Mesendoderm (in vitro differentiated cells): ENCODE measurements around the gene SMYD3.

ENCODE experiments used
- DNase-seq: peaks from one replicate; pipeline ENCODE4 v3.0.0; 2013
- H2AK5ac ChIP-seq: 2 replicates; pipeline ENCODE4 v1.6.1; 2013; ENCODE audit warnings: low read length, inconsistent platforms
- H2BK120ac ChIP-seq: 2 replicates; pipeline ENCODE4 v1.6.1; 2013; ENCODE audit warnings: low read depth, mild to moderate bottlenecking, low read length, moderate library complexity, mixed read lengths
- H2BK15ac ChIP-seq: replicated peaks from 2 replicates; pipeline ENCODE4 v1.6.1; 2013; ENCODE audit warnings: low read depth, mild to moderate bottlenecking, moderate library complexity
- H2BK5ac ChIP-seq: 2 replicates; pipeline ENCODE4 v1.6.1; 2013; ENCODE audit warnings: low read length, inconsistent platforms
- H3K18ac ChIP-seq: 2 replicates; pipeline ENCODE4 v1.6.1; 2013; ENCODE audit warnings: mild to moderate bottlenecking, low read length, mixed read lengths
- H3K23ac ChIP-seq: one replicate; pipeline ENCODE4 v1.6.1; 2013; ENCODE audit warnings: low read length
- H3K27ac ChIP-seq: 2 replicates; pipeline ENCODE4 v1.5.1; 2013; ENCODE audit warnings: low read depth, mild to moderate bottlenecking, inconsistent platforms, low read length, moderate library complexity
- H3K27me3 ChIP-seq: 2 replicates; pipeline ENCODE4 v1.6.1; 2013; ENCODE audit warnings: low read length, control low read depth, mild to moderate bottlenecking, inconsistent platforms; ENCODE audit not compliant: insufficient read depth, poor library complexity
- H3K36me3 ChIP-seq: 2 replicates; pipeline ENCODE4 v1.6.1; 2013; ENCODE audit warnings: low read length, inconsistent platforms; ENCODE audit not compliant: control insufficient read depth, insufficient read depth
- H3K4ac ChIP-seq: one replicate; pipeline ENCODE4 v1.6.1; 2013; ENCODE audit warnings: low read depth, mild to moderate bottlenecking, low read length, moderate library complexity
- H3K4me1 ChIP-seq: 2 replicates; pipeline ENCODE4 v1.6.1; 2013; ENCODE audit warnings: low read depth, low read length, inconsistent platforms; ENCODE audit not compliant: control insufficient read depth
- H3K4me2 ChIP-seq: 2 replicates; pipeline ENCODE4 v1.6.1; 2013; ENCODE audit warnings: low read length
- H3K4me3 ChIP-seq: 2 replicates; pipeline ENCODE4 v1.5.1; 2013; ENCODE audit warnings: mild to moderate bottlenecking, low read length
- H3K56ac ChIP-seq: one replicate; pipeline ENCODE4 v1.6.1; 2013; ENCODE audit warnings: low read length
- H3K79me1 ChIP-seq: 2 replicates; pipeline ENCODE4 v1.6.1; 2013; ENCODE audit warnings: low read length, inconsistent platforms
- H3K79me2 ChIP-seq: 2 replicates; pipeline ENCODE4 v1.6.1; 2013; ENCODE audit warnings: mild to moderate bottlenecking, low read length; ENCODE audit not compliant: control insufficient read depth, insufficient read depth
- H3K9ac ChIP-seq: 2 replicates; pipeline ENCODE4 v1.6.1; 2013; ENCODE audit warnings: low read length, inconsistent platforms
- H4K5ac ChIP-seq: one replicate; pipeline ENCODE4 v1.6.1; 2013; ENCODE audit warnings: low read length
- H4K8ac ChIP-seq: one replicate; pipeline ENCODE4 v1.6.1; 2013; ENCODE audit warnings: low read depth, mild to moderate bottlenecking, control low read depth, low read length, moderate library complexity
- WGBS: extraction: QIAGEN DNeasy Blood & Tissue Kit; methylation state at CpG from one replicate; pipeline ENCODE4 v1.1.7; 2013; ENCODE audit warnings: low lambda C conversion rate, missing lambda C conversion rate; ENCODE audit not compliant: insufficient coverage; ENCODE audit errors: extremely low coverage; 5-methylcytosine and 5-hydroxymethylcytosine counted together

The SMYD3 gene

DNA sequence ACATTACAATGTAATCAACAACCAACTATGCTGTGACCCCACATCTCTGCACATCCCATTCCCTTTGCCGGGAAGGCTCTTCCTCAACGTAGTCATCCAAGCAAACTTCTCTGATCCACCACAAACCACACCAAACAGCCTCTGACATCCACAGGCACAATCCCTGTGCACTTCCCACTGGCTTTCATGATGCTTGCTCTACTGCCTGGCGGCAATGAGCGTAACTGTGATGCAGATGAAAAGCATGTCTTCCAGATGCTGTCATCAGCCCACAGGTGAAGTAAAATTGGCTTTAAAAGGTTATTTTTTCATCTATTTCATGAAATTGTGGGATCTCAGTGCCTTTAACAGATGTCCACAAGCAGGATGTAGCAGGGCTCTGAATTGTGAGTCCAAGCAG is 635.2 kb downstream of the SMYD3 start:
- no peak overlapping the region for H3K18ac ChIP-seq
- H3K36me3 ChIP-seq, result no peaks in the 10 kb centered on the region
- H4K8ac ChIP-seq, result no peak overlapping the region
- H3K4me2 ChIP-seq, result no peak overlapping the region
- H3K27me3 ChIP-seq, result no peaks in the 10 kb centered on the region
- H3K79me1 ChIP-seq, result no peaks in the 10 kb centered on the region
- no peak overlapping the region for H4K5ac ChIP-seq
- H3K79me2 ChIP-seq, result no peaks in the 10 kb centered on the region
- no peak overlapping the region for H3K4me3 ChIP-seq
- no peak for DNase-seq
- no peak overlapping the region for H2BK15ac ChIP-seq
- H3K23ac ChIP-seq, result no peak overlapping the region
- no peak overlapping the region for H3K9ac ChIP-seq
- H2AK5ac ChIP-seq, result no peak overlapping the region
- no CpG with 5 or more reads among the region's 4 CpGs for WGBS
- H2BK5ac ChIP-seq, result no peak overlapping the region
- H3K27ac ChIP-seq, result no peak overlapping the region
- H3K4me1 ChIP-seq, result peaks cover 4% of the 10 kb centered on the region
- H2BK120ac ChIP-seq, result no peak overlapping the region
- no peak overlapping the region for H3K4ac ChIP-seq
- no peak overlapping the region for H3K56ac ChIP-seq

DNA sequence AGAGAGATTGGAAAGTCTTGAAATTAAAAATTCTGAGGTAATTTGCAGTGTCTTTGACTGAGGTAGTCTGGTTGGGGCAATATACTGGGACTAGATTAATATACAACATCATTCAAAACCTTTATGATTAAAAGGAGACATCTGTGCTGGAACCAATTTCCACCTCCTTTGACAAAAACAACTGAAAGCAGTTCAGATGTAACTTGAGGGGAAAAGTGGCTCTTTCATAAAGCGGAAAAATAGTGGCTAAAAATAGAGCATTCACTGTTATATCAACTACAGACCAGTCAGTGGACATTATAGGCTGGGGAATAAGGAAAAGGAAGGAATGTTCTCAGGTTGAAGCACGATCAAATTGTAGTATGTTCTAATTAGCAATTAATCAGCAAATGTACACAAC is 635.9 kb downstream of the SMYD3 start:
- Histone ChIP-seq H3K56ac (no peak overlapping the region), H2BK5ac (no peak overlapping the region), H2AK5ac (no peak overlapping the region), H2BK120ac (no peak overlapping the region), H3K27me3 (no peaks in the 10 kb centered on the region), H3K79me1 (no peaks in the 10 kb centered on the region), H3K4me1 (peaks cover 4% of the 10 kb centered on the region), H3K27ac (no peak overlapping the region), H3K4me2 (no peak overlapping the region), H4K5ac (no peak overlapping the region), H2BK15ac (no peak overlapping the region), H3K79me2 (no peaks in the 10 kb centered on the region), H3K9ac (no peak overlapping the region), H3K23ac (no peak overlapping the region), H3K4me3 (no peak overlapping the region), H3K18ac (no peak overlapping the region), H4K8ac (no peak overlapping the region), H3K36me3 (no peaks in the 10 kb centered on the region), H3K4ac (no peak overlapping the region)
- no peak for DNase-seq
- WGBS, result no CpG with 5 or more reads among the region's 2 CpGs

DNA sequence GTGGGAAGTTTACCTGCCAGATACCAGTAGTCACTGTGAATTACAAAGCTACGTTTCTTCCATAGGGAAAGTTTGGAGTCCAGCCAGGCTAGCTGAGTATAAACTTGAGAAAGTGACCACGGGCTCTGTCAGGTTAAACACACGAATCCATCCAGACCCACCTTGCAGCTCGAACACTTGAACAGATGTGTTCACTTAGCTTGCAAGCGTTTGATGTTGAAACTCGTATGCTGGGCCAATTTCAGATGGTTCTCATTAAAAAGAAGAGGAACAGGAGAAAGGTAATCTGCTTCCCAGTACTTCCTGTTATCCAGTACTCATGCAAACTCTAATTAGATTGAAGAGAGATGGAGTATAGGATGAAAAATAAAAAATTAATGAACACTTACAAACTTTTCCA is 636.4 kb downstream of the SMYD3 start:
- Histone ChIP-seq H3K27ac (no peak overlapping the region), H3K79me1 (no peaks in the 10 kb centered on the region), H3K4me3 (no peak overlapping the region), H3K18ac (no peak overlapping the region), H3K79me2 (no peaks in the 10 kb centered on the region), H4K5ac (no peak overlapping the region), H3K27me3 (no peaks in the 10 kb centered on the region), H4K8ac (no peak overlapping the region), H3K9ac (no peak overlapping the region), H3K4me2 (no peak overlapping the region), H3K4me1 (peaks cover 4% of the 10 kb centered on the region), H2BK15ac (no peak overlapping the region), H3K4ac (no peak overlapping the region), H3K36me3 (no peaks in the 10 kb centered on the region), H3K56ac (no peak overlapping the region), H2BK120ac (no peak overlapping the region), H2AK5ac (no peak overlapping the region), H3K23ac (no peak overlapping the region), H2BK5ac (no peak overlapping the region)
- DNase-seq, result no peak
- WGBS, result no CpG with 5 or more reads among the region's 6 CpGs

DNA sequence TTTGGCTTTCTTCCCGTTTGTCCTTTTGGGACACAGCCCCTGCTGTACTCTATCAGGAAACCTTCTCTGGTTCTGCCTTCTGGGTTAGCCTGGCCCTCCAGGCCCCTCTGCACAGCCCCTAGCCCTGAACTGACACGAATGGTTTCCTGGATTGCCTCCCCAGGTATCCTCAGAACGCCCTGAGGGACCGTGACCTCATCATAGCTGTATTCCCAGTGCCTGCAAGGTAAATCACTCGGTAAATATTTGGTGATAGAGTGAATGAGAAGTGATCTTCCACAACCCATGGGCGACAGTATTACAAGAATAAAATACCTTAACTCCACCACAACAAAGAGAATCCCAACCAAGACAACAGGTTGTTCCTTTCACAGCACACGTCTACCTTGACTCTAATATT is 637.2 kb downstream of the SMYD3 start:
- Histone ChIP-seq H3K27me3 (no peaks in the 10 kb centered on the region), H3K27ac (no peak overlapping the region)
- no CpG with 5 or more reads among the region's 7 CpGs for WGBS

DNA sequence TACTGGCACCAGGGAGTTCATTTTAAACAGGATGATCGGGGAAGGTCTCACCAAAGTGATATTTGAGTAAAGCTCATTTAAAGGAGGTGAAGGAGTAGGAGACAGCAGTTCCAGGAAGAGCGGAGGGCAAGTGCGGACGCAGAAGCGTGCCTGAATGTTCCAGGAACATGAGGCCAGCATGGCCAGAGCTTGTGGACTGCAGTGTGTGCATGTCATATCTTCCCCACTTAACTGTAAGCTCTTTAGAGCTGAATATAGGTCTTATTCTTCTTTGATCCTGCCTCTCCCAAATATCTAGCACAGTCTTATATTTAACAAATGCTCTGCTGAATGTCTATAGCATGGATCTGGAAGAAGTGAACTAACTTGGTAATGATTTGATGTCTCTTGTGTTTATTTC is 639.3 kb downstream of the SMYD3 start:
- Histone ChIP-seq H3K4me1 (peaks cover 4% of the 10 kb centered on the region), H2BK15ac (no peak overlapping the region), H4K8ac (no peak overlapping the region), H3K4ac (no peak overlapping the region), H3K27ac (no peak overlapping the region), H4K5ac (no peak overlapping the region), H3K23ac (no peak overlapping the region), H3K27me3 (no peaks in the 10 kb centered on the region), H3K79me1 (no peaks in the 10 kb centered on the region), H3K36me3 (no peaks in the 10 kb centered on the region), H3K56ac (no peak overlapping the region), H3K9ac (no peak overlapping the region), H2BK120ac (no peak overlapping the region), H3K79me2 (no peaks in the 10 kb centered on the region), H3K4me3 (no peak overlapping the region), H2BK5ac (no peak overlapping the region), H3K4me2 (no peak overlapping the region), H2AK5ac (no peak overlapping the region), H3K18ac (no peak overlapping the region)
- WGBS, result no CpG with 5 or more reads among the region's 5 CpGs
- DNase-seq, result no peak

More for the DNA sequence above, 637.2 kb downstream of the SMYD3 start:
- no peak overlapping the region for H3K4me2 ChIP-seq
- no peak overlapping the region for H2AK5ac ChIP-seq
- peaks cover 4% of the 10 kb centered on the region for H3K4me1 ChIP-seq
- no peak overlapping the region for H3K18ac ChIP-seq
- H3K79me1 ChIP-seq, result no peaks in the 10 kb centered on the region
- no peaks in the 10 kb centered on the region for H3K36me3 ChIP-seq
- no peak overlapping the region for H3K4ac ChIP-seq
- H4K8ac ChIP-seq, result no peak overlapping the region
- H3K4me3 ChIP-seq, result no peak overlapping the region
- H3K79me2 ChIP-seq, result no peaks in the 10 kb centered on the region
- H3K9ac ChIP-seq, result no peak overlapping the region
- no peak overlapping the region for H3K56ac ChIP-seq
- no peak overlapping the region for H4K5ac ChIP-seq
- H2BK15ac ChIP-seq, result no peak overlapping the region
- no peak overlapping the region for H3K23ac ChIP-seq
- no peak overlapping the region for H2BK5ac ChIP-seq
- no peak overlapping the region for H2BK120ac ChIP-seq
- peak; percentile 50 for DNase-seq

DNA sequence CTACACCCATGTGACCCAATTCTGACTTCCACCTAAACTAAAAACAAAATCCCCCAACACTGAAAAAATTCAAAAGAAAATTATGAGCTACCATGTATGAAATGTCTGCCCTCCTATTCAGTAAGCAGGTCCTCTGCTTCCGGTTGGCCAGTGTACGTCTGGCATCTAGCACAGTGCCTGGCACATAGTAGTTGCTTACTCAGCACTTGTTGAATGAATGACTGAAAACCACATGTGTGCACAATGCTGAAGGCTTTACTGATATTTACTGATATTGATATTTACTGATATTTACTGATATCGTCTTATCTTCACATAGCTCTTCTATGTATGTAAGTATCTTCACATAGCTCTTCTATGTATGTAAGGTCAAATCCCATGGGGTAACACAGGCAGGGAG is 642.2 kb downstream of the SMYD3 start:
- Histone ChIP-seq H4K8ac (no peak overlapping the region), H3K4me1 (peaks cover 4% of the 10 kb centered on the region), H3K27ac (no peak overlapping the region), H2BK5ac (no peak overlapping the region), H3K4ac (no peak overlapping the region), H3K9ac (no peak overlapping the region), H2BK120ac (no peak overlapping the region), H3K4me3 (no peak overlapping the region), H3K27me3 (no peaks in the 10 kb centered on the region), H3K18ac (no peak overlapping the region), H3K4me2 (no peak overlapping the region), H3K79me1 (no peaks in the 10 kb centered on the region), H2BK15ac (no peak overlapping the region), H4K5ac (no peak overlapping the region), H3K23ac (no peak overlapping the region), H3K79me2 (no peaks in the 10 kb centered on the region), H3K36me3 (no peaks in the 10 kb centered on the region), H2AK5ac (no peak overlapping the region), H3K56ac (no peak overlapping the region)
- DNase-seq, result no peak
- WGBS, result no CpG with 5 or more reads among the region's 3 CpGs
